ENCODE measurements around the gene PROM1.

The PROM1 gene

DNA sequence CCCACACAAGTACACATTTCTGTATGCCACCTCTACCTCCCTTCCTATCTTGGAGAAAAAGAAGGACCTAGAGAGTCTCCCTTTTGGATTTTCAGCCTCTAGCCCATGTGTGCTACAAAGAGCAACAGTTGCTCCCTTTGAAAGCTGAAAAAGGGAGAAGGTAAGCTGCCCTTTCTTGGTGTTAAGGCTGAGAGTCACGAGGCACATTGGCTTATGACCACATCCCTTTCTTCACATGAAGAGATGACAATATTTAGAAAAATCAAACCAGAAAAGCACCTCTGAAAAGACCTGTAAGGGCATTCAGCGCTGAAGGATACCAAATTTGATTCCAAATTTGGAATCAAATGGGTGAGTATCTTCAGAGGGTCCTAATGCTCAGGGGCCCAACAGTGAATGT lies 138.9 kb downstream of the PROM1 start:
- DNase-seq (ENCODE audit: low read depth in 2 of 2): no peak

- no peak for DNase-seq (ENCODE audit: low read depth in 2 of 2)
Measured at GRCh38 chr4:15942283-15942682, 141.5 kb downstream of the PROM1 start.

DNA sequence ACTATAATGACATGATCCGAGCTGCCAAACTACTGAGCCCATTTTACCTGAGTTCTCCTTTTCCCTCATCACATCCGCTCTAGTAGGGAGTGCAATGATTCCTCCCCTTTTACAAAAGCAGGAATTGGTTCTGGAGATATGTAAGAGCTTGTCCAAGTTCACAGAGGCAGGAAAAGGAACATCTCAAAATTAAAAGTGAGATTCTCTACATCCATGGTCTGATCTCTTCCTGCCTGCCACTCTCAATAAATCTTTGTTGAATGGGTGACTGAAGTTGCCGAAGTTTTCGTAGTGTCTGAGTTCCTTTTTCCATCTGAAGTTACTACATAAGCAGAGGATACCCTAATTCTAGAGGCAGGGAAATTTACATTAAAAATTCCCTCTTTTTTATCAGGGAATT lies 145.2 kb downstream of the PROM1 start, which contains the start of gene FGFBP1:
TSS of gene FGFBP1 (minus strand) at position 101 of the 400 bp plus-strand sequence. CDS start 2,108 bp downstream, outside the sequence.
- DNase-seq (ENCODE audit: low read depth in 2 of 2): no peak

DNA sequence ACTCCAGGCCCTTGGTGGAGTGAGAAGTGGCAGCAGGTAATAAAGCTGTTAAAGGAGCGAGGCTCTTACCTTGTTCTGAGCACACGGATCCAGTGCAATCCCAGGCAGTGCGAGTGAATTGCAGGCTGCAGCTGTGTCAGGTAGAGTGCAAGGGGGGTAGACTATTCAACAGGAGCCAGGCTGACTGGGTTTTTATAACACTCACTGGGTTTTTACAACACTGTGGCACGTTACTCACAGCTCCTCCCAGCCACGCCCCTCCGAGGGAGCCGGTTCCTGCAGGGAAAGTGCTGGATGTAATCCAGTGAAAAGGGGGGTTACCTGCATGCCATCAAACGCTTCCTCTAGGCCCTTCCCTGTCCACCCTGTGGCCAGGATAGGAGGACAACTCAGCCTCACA lies 145.6 kb downstream of the PROM1 start:
- DNase-seq (ENCODE audit: low read depth in 2 of 2): no peak

GRCh38 chr4:15936495-15936894 lies 147.3 kb downstream of the PROM1 start:
- DNase-seq (ENCODE audit: low read depth in 2 of 2): no peak

DNA sequence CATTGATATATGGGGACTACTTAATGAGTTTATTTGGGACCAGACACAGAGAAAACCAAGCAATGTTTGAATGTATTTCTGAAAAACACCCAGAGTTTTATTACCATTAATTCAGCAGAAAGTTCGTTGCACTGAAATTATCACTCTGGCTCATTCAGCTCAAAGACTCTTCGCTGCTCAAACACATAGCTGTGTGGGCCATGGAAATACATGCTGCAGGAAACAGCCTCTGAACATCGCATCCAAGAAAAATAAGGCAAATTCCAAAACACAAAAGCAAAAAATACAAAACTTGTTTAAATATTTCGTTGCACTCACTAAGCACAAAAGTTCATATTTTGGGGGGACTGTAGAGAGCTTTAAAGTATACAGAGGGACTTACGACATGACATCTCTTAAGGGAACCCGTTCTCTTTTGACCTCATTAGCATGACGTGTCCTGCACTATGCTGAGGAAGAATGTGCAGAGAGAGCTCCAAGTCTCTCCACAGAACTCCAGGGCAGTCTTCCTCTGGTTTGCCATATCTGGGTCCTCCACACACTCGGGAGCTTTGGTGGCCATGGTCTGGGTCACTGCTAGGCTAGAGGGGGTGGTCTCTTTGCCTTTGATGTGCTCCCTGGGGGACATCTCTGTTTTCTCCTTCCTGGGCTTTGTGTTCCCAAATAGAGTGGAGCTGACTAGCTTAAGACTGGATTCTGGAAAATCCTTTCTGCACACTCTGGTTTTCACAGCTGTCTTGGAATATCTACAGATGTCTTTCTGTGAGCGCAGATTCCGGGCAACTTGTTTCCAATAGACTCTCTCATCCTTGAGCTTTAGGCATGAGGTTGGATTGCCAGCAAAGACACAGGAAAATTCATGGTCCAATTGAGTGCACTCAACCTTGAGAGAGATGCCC lies 148.1 kb downstream of the PROM1 start:
- no peak for DNase-seq (ENCODE audit: low read depth in 2 of 2)

- no peak for DNase-seq (ENCODE audit: low read depth in 2 of 2)
Measured at GRCh38 chr4:15934259-15934658, 149.6 kb downstream of the PROM1 start.

DNA sequence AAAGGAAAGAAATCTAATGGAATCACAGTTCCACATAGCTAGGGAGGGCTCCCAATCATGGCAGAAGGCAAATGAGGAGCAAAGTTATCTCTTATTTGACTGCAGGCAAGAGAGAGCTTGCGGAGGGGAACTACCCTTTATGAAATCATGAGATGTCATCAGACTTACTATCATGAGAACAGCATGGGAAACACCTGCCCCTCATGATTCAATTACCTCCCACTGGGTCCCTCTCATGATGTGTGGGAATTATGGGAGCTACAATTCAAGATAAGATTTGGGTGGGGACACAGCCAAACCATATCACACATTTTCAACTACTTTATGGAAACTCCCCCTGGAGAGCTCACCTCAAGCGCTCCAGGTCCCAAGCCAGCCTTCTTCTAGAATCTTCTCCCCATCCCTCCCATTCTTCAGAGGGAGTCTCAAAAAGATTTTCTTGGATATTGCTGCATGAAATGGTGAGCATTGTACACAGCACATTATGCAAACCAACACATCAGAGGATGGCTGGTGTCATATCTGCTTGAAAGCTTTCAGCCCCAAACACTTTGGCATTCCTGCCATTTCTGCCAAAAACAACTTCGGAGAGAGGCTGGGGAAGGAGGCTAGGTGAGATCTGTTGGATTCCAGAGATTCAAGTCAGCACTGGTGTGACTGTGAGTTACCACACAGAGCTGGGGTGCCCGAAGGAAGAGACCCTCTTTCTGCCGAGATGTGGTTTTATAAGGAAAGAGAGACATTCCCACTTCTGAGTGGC lies 152.2 kb downstream of the PROM1 start:
- no peak for DNase-seq (ENCODE audit: low read depth in 2 of 2)

GRCh38 chr4:15930314-15930713 lies 153.5 kb downstream of the PROM1 start:
- no peak for DNase-seq (ENCODE audit: low read depth in 2 of 2)

- no peak for DNase-seq (ENCODE audit: low read depth in 2 of 2)
Measured at GRCh38 chr4:15929540-15929939, 154.3 kb downstream of the PROM1 start.

GRCh38 chr4:15928883-15929282 lies 154.9 kb downstream of the PROM1 start:
- no peak for DNase-seq (ENCODE audit: low read depth in 2 of 2)

DNA sequence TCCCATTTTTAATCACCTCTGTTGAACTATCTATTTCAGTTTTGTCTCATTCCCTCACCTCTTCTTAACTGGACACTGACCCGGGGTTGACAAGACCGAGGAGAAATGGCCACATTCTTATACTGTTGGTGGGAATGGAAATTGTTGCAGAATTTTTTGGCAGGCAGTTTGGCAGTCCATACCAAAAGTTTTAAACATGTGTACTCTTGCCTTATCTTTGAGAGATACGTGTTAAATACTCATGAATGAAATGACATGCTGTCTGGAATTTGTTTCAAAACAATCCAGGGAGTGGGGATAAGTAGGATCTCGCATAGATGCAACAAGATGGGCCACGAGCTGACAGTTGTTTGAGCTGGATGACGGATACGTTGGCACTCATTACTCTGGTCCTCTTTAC lies 157.3 kb downstream of the PROM1 start:
- no peak for DNase-seq (ENCODE audit: low read depth in 2 of 2)

DNA sequence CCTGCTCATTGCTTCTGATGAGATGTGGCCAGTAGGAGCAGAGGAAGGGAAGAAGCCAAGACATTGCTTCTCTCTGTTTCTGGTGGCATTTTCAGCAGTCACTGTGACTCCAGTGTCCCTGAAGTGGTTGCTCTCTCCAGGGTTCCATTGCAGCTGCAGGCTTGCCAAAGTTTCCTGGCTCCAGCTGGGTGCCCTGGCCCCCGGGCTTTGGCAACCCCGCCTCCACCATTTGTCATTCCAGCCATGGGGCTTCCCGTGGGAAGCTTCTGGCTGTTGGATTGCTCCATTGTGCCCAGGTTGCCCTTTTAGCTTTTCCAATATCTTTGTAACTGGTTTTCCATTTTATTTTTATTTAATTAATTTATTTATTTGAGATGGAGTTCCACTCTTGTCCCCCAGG lies 158.0 kb downstream of the PROM1 start:
- no peak for DNase-seq (ENCODE audit: low read depth in 2 of 2)

GRCh38 chr4:15921592-15921932 lies 162.3 kb downstream of the PROM1 start:
- DNase-seq (ENCODE audit: low read depth in 2 of 2): no peak

GRCh38 chr4:15920723-15921591 lies 162.9 kb downstream of the PROM1 start:
- DNase-seq (ENCODE audit: low read depth in 2 of 2): no peak

DNA sequence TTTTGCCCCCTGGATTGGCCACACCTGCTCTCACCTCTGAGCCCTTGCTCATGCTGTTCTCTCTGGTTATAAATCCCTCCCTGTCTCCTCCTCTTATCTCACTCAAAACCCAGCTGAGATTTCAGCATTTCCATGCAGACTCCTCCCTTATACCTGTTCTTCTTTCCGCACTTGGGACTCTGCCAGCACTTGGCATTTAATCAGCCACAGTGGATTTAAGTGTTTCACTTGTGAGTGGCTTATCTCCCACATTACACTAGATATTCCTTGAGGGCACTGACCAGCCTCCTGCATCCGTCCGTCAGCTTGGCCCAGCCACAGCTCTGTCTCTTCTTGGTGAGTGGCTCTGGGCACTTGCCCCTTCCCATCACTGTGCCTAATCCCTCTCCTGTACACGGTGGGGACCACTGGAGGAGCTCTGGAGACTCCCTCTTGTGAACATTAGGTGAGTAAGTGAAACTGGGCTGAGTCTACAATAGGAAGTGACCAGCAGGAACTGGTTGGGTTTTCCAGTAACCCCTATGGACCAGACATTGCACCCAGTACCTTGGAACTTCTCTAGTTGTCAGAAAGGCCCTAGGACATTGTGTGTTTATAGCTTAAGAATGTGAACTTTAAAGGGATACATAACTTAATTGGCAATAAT lies 165.2 kb downstream of the PROM1 start:
- DNase-seq (ENCODE audit: low read depth in 2 of 2): no peak

All from stimulated activated CD4-positive, alpha-beta T cell treated with anti-CD3 and anti-CD28 coated beads, Interleukin-1b, Interleukin-23, amount 100 ng/mL, for 4 hours (primary cell).